Liver (tissue), 9 donors: ENCODE measurements around the gene FILIP1L. TPM values are rescaled to one million over a fixed set of nuclear protein-coding genes. Genes with fewer than 3 reads are reported as not detected.
A peak's percentile ranks its signal among the peaks of the same experiment; 100 is the strongest.

Source experiments
- DNase-seq: peaks from one replicate; pipeline ENCODE4 v3.0.0-alpha.2; 2017; ENCODE audit warnings: low spot score
- H3K27ac ChIP-seq, 2 donors: one replicate each; pipeline ENCODE4 v1.7.0; 2013; ENCODE audit warnings: inconsistent platforms in 2 of 2, low read length in 2 of 2, control low read depth in 1 of 2, low read depth in 1 of 2, mild to moderate bottlenecking in 1 of 2
- H3K27me3 ChIP-seq, 4 donors: one replicate each; pipeline versions ENCODE4 v1.6.1 to v1.7.0; 2013; ENCODE audit warnings: low read length in 3 of 4, inconsistent platforms in 1 of 4, mild to moderate bottlenecking in 1 of 4, moderate library complexity in 1 of 4; ENCODE audit not compliant: control insufficient read depth in 4 of 4, insufficient read depth in 4 of 4
- H3K36me3 ChIP-seq, 4 donors: one replicate each; pipeline versions ENCODE4 v1.6.1 to v1.7.0; 2013; ENCODE audit warnings: low read length in 3 of 4, mild to moderate bottlenecking in 3 of 4, low read depth in 1 of 4, moderate library complexity in 1 of 4; ENCODE audit not compliant: control insufficient read depth in 4 of 4, insufficient read depth in 3 of 4
- H3K4me1 ChIP-seq, 4 donors: one replicate each; pipeline versions ENCODE4 v1.6.1 to v1.7.0; 2013; ENCODE audit warnings: low read length in 3 of 4, mild to moderate bottlenecking in 3 of 4, moderate library complexity in 1 of 4; ENCODE audit not compliant: control insufficient read depth in 4 of 4, insufficient read depth in 4 of 4
- H3K4me3 ChIP-seq, 3 donors: one replicate each; pipeline versions ENCODE4 v1.6.1 to v1.7.0; 2013; ENCODE audit warnings: low read length in 3 of 3, control low read depth in 1 of 3, low read depth in 1 of 3, mild to moderate bottlenecking in 1 of 3
- H3K9ac ChIP-seq, 2 donors: one replicate each; pipeline ENCODE4 v1.7.0; 2013; ENCODE audit warnings: low read length in 2 of 2, mild to moderate bottlenecking in 2 of 2, moderate library complexity in 2 of 2, control low read depth in 1 of 2, low read depth in 1 of 2
- H3K9me3 ChIP-seq, 4 donors: one replicate each; pipeline versions ENCODE4 v1.6.1 to v1.7.0; 2013; ENCODE audit warnings: low read length in 3 of 4; ENCODE audit not compliant: control insufficient read depth in 4 of 4
- EGR1 ChIP-seq, 2 donors: IDR thresholded peaks; 2 replicates each; pipeline ENCODE4 v1.6.1; 2016 to 2018; ENCODE audit warnings: antibody characterized with exemption in 2 of 2, low read depth in 2 of 2
- FOXA1 ChIP-seq: IDR thresholded peaks from 2 replicates; pipeline ENCODE4 v1.6.1; 2016; ENCODE audit warnings: antibody characterized with exemption
- FOXA2 ChIP-seq: IDR thresholded peaks from 2 replicates; pipeline ENCODE4 v1.6.1; 2016; ENCODE audit warnings: antibody characterized with exemption
- HNF4A ChIP-seq, 2 donors: conservative IDR thresholded peaks; 2 replicates each; pipeline ENCODE4 v1.6.1; 2016; ENCODE audit warnings: antibody characterized with exemption in 2 of 2, mild to moderate bottlenecking in 2 of 2
- HNF4G ChIP-seq: IDR thresholded peaks from 2 replicates; pipeline ENCODE4 v1.6.1; 2016; ENCODE audit warnings: antibody characterized with exemption
- JUND ChIP-seq, 2 donors: IDR thresholded peaks; 2 replicates each; pipeline ENCODE4 v1.6.1; 2016; ENCODE audit warnings: antibody characterized with exemption in 2 of 2
- NR2F2 ChIP-seq: IDR thresholded peaks from 2 replicates; pipeline ENCODE4 v1.6.1; 2016; ENCODE audit warnings: antibody characterized with exemption
- RAD21 ChIP-seq, 2 donors: IDR thresholded peaks; 2 replicates each; pipeline ENCODE4 v1.6.1; 2016; ENCODE audit warnings: antibody characterized with exemption in 2 of 2, mild to moderate bottlenecking in 2 of 2
- RXRA ChIP-seq, 2 donors: IDR thresholded peaks; 2 replicates each; pipeline ENCODE4 v1.6.1; 2017 to 2018; ENCODE audit warnings: antibody characterized with exemption in 2 of 2, mild to moderate bottlenecking in 1 of 2
- SP1 ChIP-seq: IDR thresholded peaks from 2 replicates; pipeline ENCODE4 v1.6.1; 2018; ENCODE audit warnings: antibody characterized with exemption, mild to moderate bottlenecking
- YY1 ChIP-seq: IDR thresholded peaks from 2 replicates; pipeline ENCODE4 v1.6.1; 2016; ENCODE audit warnings: antibody characterized with exemption, mild to moderate bottlenecking
- WGBS: extraction: QIAGEN DNeasy Blood & Tissue Kit; methylation state at CpG from one replicate; pipeline ENCODE4 v1.1.7; 2013; 5-methylcytosine and 5-hydroxymethylcytosine counted together
- polyA plus RNA-seq, 2 donors: library from polyadenylated mRNA; stranded (reverse) in 1 of 2; unstranded in 1 of 2; fragments of 200-250 nt in 1 of 2; fragments of >200 nt in 1 of 2; fragmentation: Nextera tagmentation in 1 of 2; extraction: Ambion mirVana in 1 of 2; gene quantifications; one replicate each; pipeline versions ENCODE4 v1.2.1 to v1.2.3, GENCODE V29; 2013 to 2015
- total RNA-seq, 2 donors: library from RNA; depleted of rRNA; stranded (reverse); fragments of >200 nt; gene quantifications; one replicate each; pipeline ENCODE4 v1.2.3, GENCODE V29; 2014
- TF ChIP-seq, protein P1 (sequence below): fragments of 150-350 bp; IDR thresholded peaks from 2 replicates; pipeline ENCODE4 v1.5.1; 2017; ENCODE audit warnings: improper control_type of control experiment, low read depth, low read length; ENCODE audit not compliant: missing input control
- TF ChIP-seq, protein P2 (sequence below): IDR thresholded peaks from 2 replicates; pipeline ENCODE4 v1.6.1; 2016; ENCODE audit warnings: antibody characterized with exemption
- TF ChIP-seq, protein P3 (sequence below): IDR thresholded peaks from 2 replicates; pipeline ENCODE4 v1.6.1; 2016; ENCODE audit warnings: antibody characterized with exemption
- donor health status: healthy.
- donor health status: healthy.
- donor health status: healthy.
- donor health status: healthy.
- donor health status: healthy.

The FILIP1L gene
- total and polyA plus RNA-seq, 4 donors, result 1.4 to 6.5 (median 1.9) TPM

DNA sequence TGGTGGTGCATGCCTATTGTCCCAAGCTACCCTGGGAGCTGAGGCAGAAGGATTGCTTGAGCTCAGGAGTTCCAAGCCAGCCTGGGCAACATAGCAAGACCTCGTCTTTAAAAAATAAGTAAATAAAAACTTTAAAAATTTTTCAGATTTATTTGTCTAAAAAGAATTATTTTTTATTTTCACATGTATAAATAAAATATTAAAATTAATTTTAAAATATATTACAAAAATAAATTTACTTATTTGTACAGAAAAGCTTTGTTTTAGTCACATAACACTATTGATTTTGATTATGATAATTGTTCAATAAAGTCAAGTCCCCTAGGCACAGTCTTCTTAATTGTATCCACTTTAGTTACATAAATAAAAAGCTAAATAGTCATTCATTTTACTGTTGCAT, 85.2 kb downstream of the FILIP1L start:
- TF ChIP-seq, protein P1, sequence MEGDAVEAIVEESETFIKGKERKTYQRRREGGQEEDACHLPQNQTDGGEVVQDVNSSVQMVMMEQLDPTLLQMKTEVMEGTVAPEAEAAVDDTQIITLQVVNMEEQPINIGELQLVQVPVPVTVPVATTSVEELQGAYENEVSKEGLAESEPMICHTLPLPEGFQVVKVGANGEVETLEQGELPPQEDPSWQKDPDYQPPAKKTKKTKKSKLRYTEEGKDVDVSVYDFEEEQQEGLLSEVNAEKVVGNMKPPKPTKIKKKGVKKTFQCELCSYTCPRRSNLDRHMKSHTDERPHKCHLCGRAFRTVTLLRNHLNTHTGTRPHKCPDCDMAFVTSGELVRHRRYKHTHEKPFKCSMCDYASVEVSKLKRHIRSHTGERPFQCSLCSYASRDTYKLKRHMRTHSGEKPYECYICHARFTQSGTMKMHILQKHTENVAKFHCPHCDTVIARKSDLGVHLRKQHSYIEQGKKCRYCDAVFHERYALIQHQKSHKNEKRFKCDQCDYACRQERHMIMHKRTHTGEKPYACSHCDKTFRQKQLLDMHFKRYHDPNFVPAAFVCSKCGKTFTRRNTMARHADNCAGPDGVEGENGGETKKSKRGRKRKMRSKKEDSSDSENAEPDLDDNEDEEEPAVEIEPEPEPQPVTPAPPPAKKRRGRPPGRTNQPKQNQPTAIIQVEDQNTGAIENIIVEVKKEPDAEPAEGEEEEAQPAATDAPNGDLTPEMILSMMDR, result no peak
- TF ChIP-seq FOXA2 (no peak), YY1 (no peak), HNF4A (conservative IDR thresholded peaks at IDR 0.05) (no peak), FOXA1 (no peak), JUND (IDR thresholded peaks at IDR 0.05) (no peak)
- TF ChIP-seq, protein P2, sequence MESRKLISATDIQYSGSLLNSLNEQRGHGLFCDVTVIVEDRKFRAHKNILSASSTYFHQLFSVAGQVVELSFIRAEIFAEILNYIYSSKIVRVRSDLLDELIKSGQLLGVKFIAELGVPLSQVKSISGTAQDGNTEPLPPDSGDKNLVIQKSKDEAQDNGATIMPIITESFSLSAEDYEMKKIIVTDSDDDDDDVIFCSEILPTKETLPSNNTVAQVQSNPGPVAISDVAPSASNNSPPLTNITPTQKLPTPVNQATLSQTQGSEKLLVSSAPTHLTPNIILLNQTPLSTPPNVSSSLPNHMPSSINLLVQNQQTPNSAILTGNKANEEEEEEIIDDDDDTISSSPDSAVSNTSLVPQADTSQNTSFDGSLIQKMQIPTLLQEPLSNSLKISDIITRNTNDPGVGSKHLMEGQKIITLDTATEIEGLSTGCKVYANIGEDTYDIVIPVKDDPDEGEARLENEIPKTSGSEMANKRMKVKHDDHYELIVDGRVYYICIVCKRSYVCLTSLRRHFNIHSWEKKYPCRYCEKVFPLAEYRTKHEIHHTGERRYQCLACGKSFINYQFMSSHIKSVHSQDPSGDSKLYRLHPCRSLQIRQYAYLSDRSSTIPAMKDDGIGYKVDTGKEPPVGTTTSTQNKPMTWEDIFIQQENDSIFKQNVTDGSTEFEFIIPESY, result no peak
- TF ChIP-seq, protein P3, sequence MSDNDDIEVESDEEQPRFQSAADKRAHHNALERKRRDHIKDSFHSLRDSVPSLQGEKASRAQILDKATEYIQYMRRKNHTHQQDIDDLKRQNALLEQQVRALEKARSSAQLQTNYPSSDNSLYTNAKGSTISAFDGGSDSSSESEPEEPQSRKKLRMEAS, result no peak
- no peak for DNase-seq
- Histone ChIP-seq H3K4me1 (no peaks in the 10 kb centered on the region), H3K9me3 (no peaks in the 10 kb centered on the region), H3K27me3 (no peaks in the 10 kb centered on the region), H3K36me3 (no peaks in the 10 kb centered on the region), H3K27ac (no peak overlapping the region), H3K9ac (no peak overlapping the region), H3K4me3 (no peak overlapping the region)
- WGBS, result 95% methylated on average over 1 of the region's 1 CpG

DNA sequence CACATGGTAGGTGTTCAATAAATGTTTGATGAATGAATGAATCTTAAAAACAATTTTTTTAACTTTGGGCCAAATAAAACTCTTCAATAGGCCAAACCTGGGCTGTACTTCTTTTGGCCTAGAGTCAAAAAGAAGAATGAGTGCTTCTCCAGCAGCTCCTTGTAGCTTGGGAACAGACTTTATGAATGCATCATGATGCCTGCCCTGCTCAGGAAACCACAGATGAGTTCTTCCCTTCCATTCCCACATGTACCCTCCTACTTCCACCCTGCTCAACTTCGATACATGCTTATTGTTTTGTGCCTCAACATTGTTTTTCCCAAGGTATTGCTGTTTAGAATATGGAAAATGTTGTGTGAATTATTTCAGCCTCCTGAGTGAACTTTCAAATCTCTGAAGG, 87.0 kb downstream of the FILIP1L start:
- TF ChIP-seq NR2F2, result no peak
- Histone ChIP-seq H3K4me3 (no peak overlapping the region), H3K9ac (no peak overlapping the region), H3K27me3 (no peaks in the 10 kb centered on the region), H3K27ac (no peak overlapping the region), H3K36me3 (peaks cover 0 to under 1% (median 0%) of the 10 kb centered on the region in 4 donors), H3K4me1 (no peaks in the 10 kb centered on the region), H3K9me3 (no peaks in the 10 kb centered on the region)
- 90% methylated on average over 1 of the region's 1 CpG for WGBS
- no peak for DNase-seq

DNA sequence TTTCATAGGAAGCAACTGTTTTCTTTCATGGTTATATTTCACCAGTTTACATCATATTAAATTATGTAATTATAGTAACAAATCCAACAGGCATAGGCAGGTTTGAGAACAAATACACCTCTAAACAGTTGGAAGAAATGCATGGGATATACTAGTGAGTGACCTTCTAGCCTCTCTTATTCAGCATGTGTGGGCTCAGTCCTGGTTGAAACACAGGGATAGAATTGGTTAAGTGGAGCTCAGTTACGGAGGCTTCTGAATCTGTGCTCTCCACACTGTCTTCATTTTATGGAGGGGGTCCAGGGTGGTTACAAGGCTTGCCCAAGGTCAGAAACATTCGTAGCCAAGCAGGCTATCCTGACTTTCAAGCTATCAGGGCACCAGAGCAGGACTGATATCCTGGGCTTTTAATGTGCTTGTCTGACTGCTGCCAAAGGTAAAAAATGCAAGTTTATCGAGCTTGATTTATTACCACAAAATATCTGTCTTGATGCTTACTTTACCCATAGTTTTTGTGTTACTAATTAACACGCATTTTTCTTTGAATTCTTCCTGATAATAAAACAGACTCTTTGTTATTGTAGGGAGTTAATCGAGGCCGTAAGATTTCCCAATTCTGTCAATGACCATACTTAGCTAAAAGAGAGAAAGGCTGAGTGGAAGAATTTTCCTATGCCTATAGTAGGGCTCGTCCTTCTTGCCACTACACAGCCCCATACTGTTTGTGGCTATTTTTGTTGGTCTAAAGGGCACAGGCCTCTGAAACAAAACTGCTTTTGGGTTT, 89.6 kb downstream of the FILIP1L start:
- no peaks in the 10 kb centered on the region for H3K4me1 ChIP-seq
- TF ChIP-seq FOXA1 (no peak), RXRA (IDR thresholded peaks at IDR 0.05) (no peak), HNF4A (conservative IDR thresholded peaks at IDR 0.05) (peak; percentile 40 to 47), JUND (IDR thresholded peaks at IDR 0.05) (no peak), EGR1 (IDR thresholded peaks at IDR 0.05; ENCODE audit: low read depth in 2 of 2) (no peak), RAD21 (IDR thresholded peaks at IDR 0.05) (peak; percentile 27 to 28), SP1 (peak; percentile 60), HNF4G (no peak)
- TF ChIP-seq, protein P3, result no peak
- H3K9ac ChIP-seq, result no peak overlapping the region
- WGBS, result 50% methylated on average over 7 of the region's 7 CpGs
- peak overlapping the region in 1 of 2 donors; percentile 26 for H3K27ac ChIP-seq
- no peaks in the 10 kb centered on the region for H3K27me3 ChIP-seq
- DNase-seq, result no peak
- H3K36me3 ChIP-seq, result peaks cover 0 to 2% (median 0%) of the 10 kb centered on the region in 4 donors
- no peak overlapping the region for H3K4me3 ChIP-seq
- H3K9me3 ChIP-seq, result no peaks in the 10 kb centered on the region
